KMS-11 (cell line): ENCODE results near the gene PGM1.
"Not testable (repeated sequence)": the region's sequence is repeated elsewhere in the genome, so short reads cannot be mapped to it uniquely, and the experiment has no call there.

ENCODE experiments used
- H2AFZ ChIP-seq: fragments of 200-600 bp; sonication (generic); 2 replicates; pipeline ENCODE4 v1.6.1; 2016; ENCODE audit warnings: antibody characterized with exemption, mixed run types, low read depth
- H3K27ac ChIP-seq: fragments of 200-600 bp; sonication (generic); 2 replicates; pipeline ENCODE4 v1.6.1; 2016; ENCODE audit warnings: mild to moderate bottlenecking, mixed run types
- H3K27me3 ChIP-seq: fragments of 200-600 bp; sonication (generic); 2 replicates; pipeline ENCODE4 v1.6.1; 2017; ENCODE audit warnings: mild to moderate bottlenecking, low read depth, mixed run types, moderate library complexity; ENCODE audit not compliant: insufficient read depth
- H3K36me3 ChIP-seq: fragments of 200-600 bp; sonication (generic); 2 replicates; pipeline ENCODE4 v1.6.1; 2017; ENCODE audit warnings: mild to moderate bottlenecking, mixed run types; ENCODE audit not compliant: insufficient read depth
- H3K4me1 ChIP-seq: fragments of 200-600 bp; sonication (generic); 2 replicates; pipeline ENCODE4 v1.6.1; 2016; ENCODE audit warnings: mild to moderate bottlenecking, low read depth, mixed run types; ENCODE audit not compliant: poor library complexity, severe bottlenecking
- H3K4me2 ChIP-seq: fragments of 200-600 bp; sonication (generic); 2 replicates; pipeline ENCODE4 v1.7.0; 2016; ENCODE audit warnings: mild to moderate bottlenecking, mixed run types
- H3K4me3 ChIP-seq: fragments of 200-600 bp; sonication (generic); IDR thresholded peaks from 2 replicates; pipeline ENCODE4 v1.6.1; 2017; ENCODE audit warnings: low read depth, low read length, mixed read lengths; ENCODE audit not compliant: insufficient read depth
- H3K79me2 ChIP-seq: fragments of 200-600 bp; sonication (generic); 2 replicates; pipeline ENCODE4 v1.6.1; 2016; ENCODE audit warnings: low read depth, mixed run types; ENCODE audit not compliant: insufficient read depth
- H3K9ac ChIP-seq: fragments of 200-600 bp; sonication (generic); 2 replicates; pipeline ENCODE4 v1.6.1; 2016; ENCODE audit warnings: mild to moderate bottlenecking, mixed run types
- H4K20me1 ChIP-seq: fragments of 200-600 bp; sonication (generic); 2 replicates; pipeline ENCODE4 v1.6.1; 2016; ENCODE audit warnings: mild to moderate bottlenecking, mixed run types; ENCODE audit not compliant: insufficient read depth
- CTCF ChIP-seq: fragments of 200-600 bp; sonication (generic); conservative IDR thresholded peaks from 2 replicates; pipeline ENCODE4 v1.6.1; 2017; ENCODE audit warnings: low read depth, mild to moderate bottlenecking, antibody characterized with exemption, low read length, moderate library complexity, mixed read lengths

PGM1 gene

GRCh38 chr1:63575340-63575826, 17.8 kb upstream of the PGM1 start:
- peak; percentile 86 for TF ChIP-seq CTCF
- Histone ChIP-seq H3K4me3 (no peak overlapping the region), H3K9ac (no peak overlapping the region), H3K36me3 (no peaks in the 10 kb centered on the region), H3K4me1 (no peaks in the 10 kb centered on the region), H3K4me2 (no peak overlapping the region), H3K27ac (no peak overlapping the region), H2AFZ (no peak overlapping the region), H3K79me2 (no peaks in the 10 kb centered on the region), H3K27me3 (no peaks in the 10 kb centered on the region), H4K20me1 (no peaks in the 10 kb centered on the region)

GRCh38 chr1:63586326-63586725, 6.9 kb upstream of the PGM1 start:
- H3K4me2 ChIP-seq, result not testable (repeated sequence)

GRCh38 chr1:63590166-63590560, 3.0 kb upstream of the PGM1 start:
- no peak overlapping the region for H3K4me2 ChIP-seq
- H3K79me2 ChIP-seq, result no peaks in the 10 kb centered on the region
- H3K27ac ChIP-seq, result no peak overlapping the region

More at GRCh38 chr1:63586326-63586725, 6.9 kb upstream of the PGM1 start:
- not testable (repeated sequence) for H3K79me2 ChIP-seq, H4K20me1 ChIP-seq, H3K9ac ChIP-seq, H3K27me3 ChIP-seq, H3K27ac ChIP-seq, H3K36me3 ChIP-seq, H3K4me1 ChIP-seq, H2AFZ ChIP-seq, H3K4me3 ChIP-seq

GRCh38 chr1:63592536-63593302, 492 bp upstream of the PGM1 start:
- Histone ChIP-seq H3K27ac (peak overlapping the region; percentile 76), H3K36me3 (no peaks in the 10 kb centered on the region), H3K4me1 (peaks cover 10% of the 10 kb centered on the region), H2AFZ (peak overlapping the region; percentile 96), H3K79me2 (no peaks in the 10 kb centered on the region), H3K4me2 (peak overlapping the region; percentile 62), H3K27me3 (no peaks in the 10 kb centered on the region), H3K9ac (peak overlapping the region; percentile 80), H3K4me3 (no peak overlapping the region), H4K20me1 (no peaks in the 10 kb centered on the region)
- no peak for TF ChIP-seq CTCF

More at GRCh38 chr1:63590166-63590560, 3.0 kb upstream of the PGM1 start:
- Histone ChIP-seq H3K36me3 (no peaks in the 10 kb centered on the region), H3K27me3 (no peaks in the 10 kb centered on the region), H4K20me1 (no peaks in the 10 kb centered on the region), H3K4me1 (peaks cover 10% of the 10 kb centered on the region), H3K9ac (no peak overlapping the region), H2AFZ (no peak overlapping the region), H3K4me3 (no peak overlapping the region)
- TF ChIP-seq CTCF, result no peak
